IPS-18a (cell line): ENCODE measurements around the gene VPS18.
"Not testable (repeated sequence)": the region's sequence is repeated elsewhere in the genome, so short reads cannot be mapped to it uniquely, and the experiment has no call there.

Source experiments
- H3K27ac ChIP-seq: one replicate; pipeline ENCODE4 v1.5.1; 2013; ENCODE audit warnings: low read length
- H3K27me3 ChIP-seq: one replicate; pipeline ENCODE4 v1.6.1; 2013; ENCODE audit warnings: mild to moderate bottlenecking, low read length; ENCODE audit not compliant: control insufficient read depth, insufficient read depth
- H3K36me3 ChIP-seq: one replicate; pipeline ENCODE4 v1.6.1; 2013; ENCODE audit warnings: low read depth, low read length; ENCODE audit not compliant: control insufficient read depth
- H3K4me1 ChIP-seq: one replicate; pipeline ENCODE4 v1.6.1; 2013; ENCODE audit warnings: low read depth, low read length; ENCODE audit not compliant: control insufficient read depth
- H3K4me3 ChIP-seq: one replicate; pipeline ENCODE4 v1.5.1; 2013; ENCODE audit warnings: low read length
- H3K9ac ChIP-seq: one replicate; pipeline ENCODE4 v1.6.1; 2013; ENCODE audit warnings: mild to moderate bottlenecking, low read length, moderate library complexity
- H3K9me3 ChIP-seq: one replicate; pipeline ENCODE4 v1.6.1; 2013; ENCODE audit warnings: low read depth, low read length; ENCODE audit not compliant: control insufficient read depth

The VPS18 gene

DNA sequence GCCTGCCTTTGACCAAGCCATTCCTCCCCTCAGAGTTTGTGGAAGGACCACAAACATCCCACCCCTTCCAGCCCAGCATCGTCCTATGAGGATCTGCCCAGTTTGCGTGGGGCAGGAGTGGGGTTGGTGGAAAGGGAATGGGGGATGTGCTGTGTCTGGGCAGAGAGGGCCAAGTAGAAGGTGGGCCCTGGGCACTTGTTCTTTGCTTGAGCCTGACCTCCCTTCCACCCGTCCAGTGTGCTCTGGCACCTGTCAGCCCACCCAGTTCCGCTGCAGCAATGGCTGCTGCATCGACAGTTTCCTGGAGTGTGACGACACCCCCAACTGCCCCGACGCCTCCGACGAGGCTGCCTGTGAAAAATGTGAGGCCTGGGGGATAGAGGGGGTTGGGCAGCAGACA, 40.1 kb upstream of the VPS18 start:
- Histone ChIP-seq H3K27ac (no peak overlapping the region), H3K4me1 (no peaks in the 10 kb centered on the region), H3K9me3 (no peaks in the 10 kb centered on the region), H3K27me3 (no peaks in the 10 kb centered on the region), H3K9ac (no peak overlapping the region), H3K36me3 (peaks cover 43% of the 10 kb centered on the region), H3K4me3 (no peak overlapping the region)

DNA sequence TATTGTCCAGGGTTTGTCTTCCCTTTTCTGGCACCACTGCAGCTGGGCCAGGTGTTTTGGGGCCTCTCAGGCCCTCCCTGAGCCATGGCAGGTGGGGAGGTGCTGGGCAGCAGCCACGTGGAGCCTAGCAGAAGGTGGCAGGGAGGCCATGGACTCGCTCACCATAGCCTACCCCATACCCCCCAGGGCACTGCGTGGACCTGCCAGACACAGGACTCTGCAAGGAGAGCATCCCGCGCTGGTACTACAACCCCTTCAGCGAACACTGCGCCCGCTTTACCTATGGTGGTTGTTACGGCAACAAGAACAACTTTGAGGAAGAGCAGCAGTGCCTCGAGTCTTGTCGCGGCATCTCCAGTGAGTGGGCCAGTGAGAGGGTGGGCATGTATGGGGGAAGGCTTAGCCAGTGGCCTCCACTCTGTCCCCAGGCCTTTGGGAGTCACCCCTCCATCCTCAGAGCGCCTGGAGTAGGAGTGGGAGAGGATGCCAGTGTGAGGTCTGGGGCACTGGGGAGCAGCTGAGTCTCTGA, 38.5 kb upstream of the VPS18 start:
- no peak overlapping the region for H3K9ac ChIP-seq
- peaks cover 37% of the 10 kb centered on the region for H3K36me3 ChIP-seq
- no peak overlapping the region for H3K4me3 ChIP-seq
- no peak overlapping the region for H3K27ac ChIP-seq
- no peaks in the 10 kb centered on the region for H3K9me3 ChIP-seq
- H3K4me1 ChIP-seq = no peaks in the 10 kb centered on the region
- no peaks in the 10 kb centered on the region for H3K27me3 ChIP-seq

DNA sequence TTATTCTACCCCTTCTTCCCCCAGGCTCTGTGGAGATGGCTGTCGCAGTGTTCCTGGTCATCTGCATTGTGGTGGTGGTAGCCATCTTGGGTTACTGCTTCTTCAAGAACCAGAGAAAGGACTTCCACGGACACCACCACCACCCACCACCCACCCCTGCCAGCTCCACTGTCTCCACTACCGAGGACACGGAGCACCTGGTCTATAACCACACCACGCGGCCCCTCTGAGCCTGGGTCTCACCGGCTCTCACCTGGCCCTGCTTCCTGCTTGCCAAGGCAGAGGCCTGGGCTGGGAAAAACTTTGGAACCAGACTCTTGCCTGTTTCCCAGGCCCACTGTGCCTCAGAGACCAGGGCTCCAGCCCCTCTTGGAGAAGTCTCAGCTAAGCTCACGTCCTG, 37.5 kb upstream of the VPS18 start:
- Histone ChIP-seq H3K36me3 (peaks cover 37% of the 10 kb centered on the region), H3K27ac (no peak overlapping the region), H3K9me3 (no peaks in the 10 kb centered on the region), H3K9ac (no peak overlapping the region), H3K4me1 (no peaks in the 10 kb centered on the region), H3K4me3 (no peak overlapping the region), H3K27me3 (no peaks in the 10 kb centered on the region)

DNA sequence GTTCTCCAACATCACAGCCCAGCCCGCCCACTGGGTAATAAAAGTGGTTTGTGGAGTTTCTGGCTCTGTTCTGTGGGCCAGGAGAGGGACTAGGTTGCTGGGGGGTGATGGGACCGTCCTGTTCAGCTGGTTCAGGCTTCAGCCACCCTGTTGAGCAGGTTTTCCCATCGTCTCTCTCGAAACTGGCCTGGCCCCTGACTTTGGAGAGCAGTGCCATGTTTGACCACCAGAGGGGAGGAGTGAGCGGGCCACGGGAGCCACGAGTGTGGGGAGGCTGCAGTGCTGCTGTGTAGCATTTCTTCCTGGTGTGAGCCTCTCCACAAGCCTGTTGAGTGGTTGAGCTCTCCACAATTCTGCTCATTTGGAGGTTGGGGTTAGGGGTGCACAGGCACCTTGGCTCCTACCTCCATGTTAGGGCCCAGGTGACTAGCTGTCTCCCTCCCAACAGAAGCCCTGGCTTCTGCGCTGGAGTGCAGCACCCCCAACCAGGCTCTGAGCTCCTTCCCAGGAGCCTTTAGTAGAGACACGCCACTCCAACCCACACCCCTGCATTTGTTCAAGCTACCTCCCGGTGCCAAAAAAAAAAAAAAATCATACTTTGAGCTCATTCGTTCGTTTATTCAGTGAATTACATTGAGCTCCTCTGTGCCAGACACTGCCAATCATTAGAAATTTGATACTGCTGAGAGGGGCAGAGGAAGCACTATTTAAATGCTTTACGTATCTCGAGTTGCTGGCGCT, 36.5 kb upstream of the VPS18 start:
- Histone ChIP-seq H3K27ac (no peak overlapping the region), H3K9ac (no peak overlapping the region), H3K27me3 (no peaks in the 10 kb centered on the region), H3K36me3 (peaks cover 37% of the 10 kb centered on the region), H3K9me3 (no peaks in the 10 kb centered on the region), H3K4me3 (no peak overlapping the region), H3K4me1 (no peaks in the 10 kb centered on the region)

DNA sequence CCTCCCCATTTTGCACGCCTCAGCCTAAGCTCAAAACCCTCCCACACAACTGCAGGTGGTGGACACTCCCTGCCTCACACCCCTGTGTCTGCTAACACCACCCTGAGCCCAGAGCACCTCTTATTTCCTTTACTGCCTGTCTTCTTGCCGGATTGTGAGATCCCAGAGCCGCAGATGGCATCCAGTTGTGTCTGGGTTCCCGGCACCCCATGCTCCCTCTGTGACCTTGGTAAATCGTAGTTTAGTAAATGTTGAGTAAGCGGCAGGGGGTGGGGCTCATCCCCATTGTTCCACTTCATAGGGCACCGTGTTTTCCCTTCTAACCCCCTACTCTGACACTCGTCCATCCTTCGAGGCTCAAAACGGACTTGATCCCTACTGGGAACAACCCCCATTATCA, 35.5 kb upstream of the VPS18 start:
- H3K9ac ChIP-seq = no peak overlapping the region
- H3K9me3 ChIP-seq = no peaks in the 10 kb centered on the region
- no peak overlapping the region for H3K27ac ChIP-seq
- H3K27me3 ChIP-seq = no peaks in the 10 kb centered on the region
- H3K36me3 ChIP-seq = peaks cover 28% of the 10 kb centered on the region
- H3K4me1 ChIP-seq = no peaks in the 10 kb centered on the region
- no peak overlapping the region for H3K4me3 ChIP-seq

DNA sequence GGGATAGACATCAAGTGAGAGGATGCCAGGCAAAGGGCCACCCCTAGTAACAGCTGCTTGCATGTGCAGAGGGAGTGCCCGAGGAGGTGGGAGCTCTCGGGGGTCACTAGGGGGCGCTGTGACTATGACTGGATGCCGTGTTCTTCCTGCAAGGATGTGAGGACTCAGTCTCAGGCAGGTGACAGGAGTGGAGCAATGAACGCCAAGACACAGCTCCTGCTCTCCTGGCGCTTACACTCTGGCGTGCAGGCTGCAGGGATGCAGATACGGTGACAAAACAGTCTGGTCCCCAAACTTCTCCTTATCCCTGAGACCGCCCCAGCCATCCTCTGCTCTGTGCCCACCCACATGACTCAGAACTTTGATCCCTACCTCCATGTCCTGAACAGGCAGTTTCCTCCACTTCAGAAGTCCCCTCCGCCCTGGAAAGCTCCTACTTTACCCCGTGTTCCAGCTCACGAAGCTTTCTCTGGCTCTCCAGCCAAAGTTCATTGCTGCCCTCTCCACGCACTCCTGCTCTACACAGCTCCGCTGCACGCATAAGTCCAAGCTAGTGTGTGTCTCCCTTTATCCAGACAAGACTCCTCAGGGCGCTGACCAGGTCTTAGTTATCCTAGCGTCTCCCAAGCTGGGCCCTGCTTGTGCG, 34.9 kb upstream of the VPS18 start:
- H3K4me1 ChIP-seq = no peaks in the 10 kb centered on the region
- H3K27me3 ChIP-seq = no peaks in the 10 kb centered on the region
- no peaks in the 10 kb centered on the region for H3K9me3 ChIP-seq
- H3K9ac ChIP-seq = no peak overlapping the region
- peaks cover 25% of the 10 kb centered on the region for H3K36me3 ChIP-seq
- no peak overlapping the region for H3K4me3 ChIP-seq
- H3K27ac ChIP-seq = no peak overlapping the region

DNA sequence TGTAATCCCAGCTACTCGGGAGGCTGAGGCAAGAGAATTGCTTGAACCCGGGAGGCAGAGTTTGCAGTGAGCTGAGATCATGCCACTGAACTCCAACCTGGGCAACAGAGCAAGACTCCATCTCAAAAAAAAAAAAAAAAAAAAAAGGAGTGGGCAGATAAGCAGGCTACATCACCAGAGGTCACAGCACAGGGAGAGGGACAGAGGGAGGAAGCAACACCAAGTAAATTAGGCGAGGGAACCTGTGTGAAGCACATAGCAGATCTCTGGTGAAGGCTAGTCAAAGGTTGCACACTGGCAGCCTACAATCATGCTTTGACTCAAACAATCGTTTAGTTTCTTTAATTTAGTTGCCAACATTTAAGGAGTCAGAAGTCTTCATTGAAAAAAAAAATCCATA, 33.1 kb upstream of the VPS18 start:
- H3K9ac ChIP-seq, H3K27ac ChIP-seq, H3K4me1 ChIP-seq, H3K9me3 ChIP-seq, H3K4me3 ChIP-seq, H3K27me3 ChIP-seq: not testable (repeated sequence)
- peaks cover 12% of the 10 kb centered on the region for H3K36me3 ChIP-seq

DNA sequence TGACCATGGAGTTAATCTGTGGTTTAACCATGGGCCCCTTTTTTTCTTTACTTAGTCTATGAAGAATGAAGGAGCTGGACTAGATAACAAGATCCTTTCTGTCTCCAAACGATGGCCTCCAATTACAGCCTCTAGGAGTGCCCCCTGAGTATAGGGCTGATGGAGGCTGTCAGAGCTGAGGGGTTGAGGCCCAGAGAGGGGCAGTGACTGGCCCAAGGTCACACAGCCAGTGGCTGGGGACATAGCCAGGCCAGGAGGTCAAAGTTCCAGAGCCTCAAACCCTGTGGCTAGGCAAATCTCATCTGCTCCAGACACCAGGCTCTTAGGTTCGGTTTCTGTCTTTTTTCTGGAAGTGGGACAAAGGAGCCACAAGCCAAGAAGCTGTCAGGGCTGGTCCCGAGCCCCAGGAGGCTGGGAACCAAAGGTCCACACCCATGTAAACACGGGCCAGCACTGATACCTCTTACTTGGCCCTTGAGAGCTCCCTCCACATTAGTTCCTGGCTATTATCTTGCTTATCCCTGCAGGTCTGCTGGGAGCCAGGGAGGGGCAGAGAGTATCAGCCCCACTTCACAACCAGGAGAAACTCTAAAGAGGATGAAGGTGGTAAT, 30.5 kb upstream of the VPS18 start:
- Histone ChIP-seq H3K9me3 (no peaks in the 10 kb centered on the region), H3K36me3 (no peaks in the 10 kb centered on the region), H3K27me3 (no peaks in the 10 kb centered on the region), H3K27ac (no peak overlapping the region), H3K4me1 (no peaks in the 10 kb centered on the region), H3K9ac (no peak overlapping the region), H3K4me3 (no peak overlapping the region)

DNA sequence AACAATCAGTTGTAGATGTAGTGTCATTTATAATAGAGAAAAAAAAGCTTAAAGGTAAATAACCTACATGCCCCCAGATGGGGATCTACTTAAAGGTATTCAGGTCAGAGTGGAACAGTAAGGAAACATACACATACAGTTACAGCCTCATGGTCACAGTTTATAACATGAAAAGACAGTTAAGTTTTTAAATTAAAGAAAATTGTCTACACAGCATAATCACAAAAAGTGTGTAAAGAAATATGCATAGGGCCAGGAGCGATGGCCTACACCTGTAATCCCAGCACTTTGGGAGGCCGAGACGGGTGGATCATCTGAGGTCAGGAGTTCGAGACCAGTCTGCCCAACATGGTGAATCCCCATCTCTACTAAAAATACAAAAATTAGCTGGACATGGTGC, 27.1 kb upstream of the VPS18 start:
- no peak overlapping the region for H3K9ac ChIP-seq
- no peaks in the 10 kb centered on the region for H3K36me3 ChIP-seq
- H3K4me1 ChIP-seq = peaks cover 3% of the 10 kb centered on the region
- H3K27ac ChIP-seq = no peak overlapping the region
- H3K9me3 ChIP-seq = no peaks in the 10 kb centered on the region
- no peak overlapping the region for H3K4me3 ChIP-seq
- no peaks in the 10 kb centered on the region for H3K27me3 ChIP-seq

DNA sequence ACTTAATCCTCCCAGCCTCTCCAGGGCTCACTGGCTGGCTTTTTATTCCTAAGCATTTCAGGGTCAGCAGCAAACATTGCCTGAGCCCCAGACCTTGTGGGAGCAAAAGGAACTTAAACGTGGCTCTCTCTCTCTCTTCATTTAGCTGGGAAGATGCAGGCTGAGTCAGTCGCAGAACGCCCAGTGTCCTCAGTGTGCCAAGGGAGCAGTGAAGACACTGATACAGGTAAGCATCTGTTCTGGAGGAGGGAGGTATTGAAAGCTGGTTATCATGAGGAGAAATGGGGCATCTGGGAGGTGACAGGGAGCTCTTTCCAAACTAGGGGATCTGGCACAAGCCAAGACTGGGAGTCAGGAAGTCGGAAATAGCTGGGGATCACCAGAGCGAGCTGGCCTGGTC, 24.6 kb upstream of the VPS18 start:
- no peak overlapping the region for H3K27ac ChIP-seq
- peaks cover 10% of the 10 kb centered on the region for H3K27me3 ChIP-seq
- H3K4me3 ChIP-seq = no peak overlapping the region
- H3K9ac ChIP-seq = no peak overlapping the region
- H3K4me1 ChIP-seq = peaks cover 7% of the 10 kb centered on the region
- H3K9me3 ChIP-seq = no peaks in the 10 kb centered on the region
- H3K36me3 ChIP-seq = no peaks in the 10 kb centered on the region

DNA sequence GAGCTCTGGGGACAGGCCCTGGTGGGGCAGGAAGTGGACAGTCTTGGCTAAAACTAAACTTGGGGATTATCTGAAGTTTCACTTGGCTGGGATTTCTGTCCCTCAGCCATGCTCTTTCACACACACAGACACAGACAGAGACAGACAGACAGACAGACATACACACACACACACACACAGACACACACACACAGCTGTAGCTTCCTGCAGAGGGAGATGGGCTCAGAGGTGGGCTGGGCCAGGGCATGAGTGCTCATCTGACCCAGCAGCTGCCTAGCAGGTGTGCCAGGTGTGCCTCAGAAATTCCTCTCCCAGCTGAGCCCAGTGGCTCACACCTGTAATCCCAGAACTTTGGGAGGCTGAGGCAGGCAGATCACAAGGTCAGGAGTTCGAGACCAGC, 23.5 kb upstream of the VPS18 start:
- no peak overlapping the region for H3K9ac ChIP-seq
- H3K36me3 ChIP-seq = no peaks in the 10 kb centered on the region
- peaks cover 7% of the 10 kb centered on the region for H3K4me1 ChIP-seq
- H3K9me3 ChIP-seq = no peaks in the 10 kb centered on the region
- peaks cover 10% of the 10 kb centered on the region for H3K27me3 ChIP-seq
- H3K4me3 ChIP-seq = no peak overlapping the region
- no peak overlapping the region for H3K27ac ChIP-seq
